ENCODE measurements around the gene FGD3.

Gene FGD3

DNA sequence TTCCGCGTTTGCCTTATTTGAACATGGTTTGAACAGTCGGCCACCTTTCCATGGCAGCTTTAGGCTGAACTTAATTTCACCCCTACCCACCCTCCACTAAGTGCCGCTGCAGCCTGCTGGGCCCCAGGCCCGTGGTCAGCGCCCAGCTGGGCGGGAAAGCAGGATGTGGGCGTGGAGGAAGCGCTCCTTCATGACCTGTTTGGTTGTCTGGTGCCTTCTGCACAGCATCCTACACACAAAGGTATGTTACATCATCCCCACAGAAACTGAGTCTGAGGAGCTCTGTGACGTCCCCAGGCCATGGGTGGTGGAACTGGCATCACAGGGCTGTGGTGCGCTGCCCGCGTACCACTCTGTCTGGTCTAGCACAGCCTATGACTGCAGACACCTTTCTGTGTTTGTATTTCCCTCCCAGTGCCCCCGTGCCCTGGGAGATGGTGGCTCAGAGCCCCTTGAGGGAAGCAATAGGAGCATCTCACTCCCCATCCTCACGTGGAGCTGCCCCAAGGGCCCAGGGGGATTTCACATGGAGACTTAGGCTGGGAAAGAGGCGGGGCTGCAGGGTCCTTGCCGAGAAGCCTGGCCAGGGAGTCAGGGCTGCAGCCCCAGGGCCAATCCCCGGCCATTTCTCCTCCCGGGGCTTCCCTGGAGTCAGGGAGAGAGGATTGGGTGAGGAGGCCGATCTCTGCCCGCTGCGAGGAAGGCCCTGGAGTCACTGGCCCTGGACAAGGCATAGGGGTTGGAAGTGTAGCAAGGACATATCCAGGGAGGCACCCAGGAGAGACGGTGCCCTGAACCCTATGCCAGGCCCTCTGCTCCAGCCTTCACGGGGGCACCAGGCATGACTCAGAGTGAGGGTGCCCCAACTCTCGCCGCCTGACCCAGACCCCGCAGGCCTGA is 73.7 kb downstream of the FGD3 start:
- TF ChIP-seq GATA2 (IDR thresholded peaks at IDR 0.05; ENCODE audit: low read depth, low read length) (no peak), GATA3 (IDR thresholded peaks at IDR 0.05; ENCODE audit: low read depth, low read length) (no peak)

- TF ChIP-seq GATA2 (IDR thresholded peaks at IDR 0.05; ENCODE audit: low read depth, low read length) (no peak), GATA3 (IDR thresholded peaks at IDR 0.05; ENCODE audit: low read depth, low read length) (no peak)
Observed at GRCh38 chr9:93022066-93022465, 74.7 kb downstream of the FGD3 start.

DNA sequence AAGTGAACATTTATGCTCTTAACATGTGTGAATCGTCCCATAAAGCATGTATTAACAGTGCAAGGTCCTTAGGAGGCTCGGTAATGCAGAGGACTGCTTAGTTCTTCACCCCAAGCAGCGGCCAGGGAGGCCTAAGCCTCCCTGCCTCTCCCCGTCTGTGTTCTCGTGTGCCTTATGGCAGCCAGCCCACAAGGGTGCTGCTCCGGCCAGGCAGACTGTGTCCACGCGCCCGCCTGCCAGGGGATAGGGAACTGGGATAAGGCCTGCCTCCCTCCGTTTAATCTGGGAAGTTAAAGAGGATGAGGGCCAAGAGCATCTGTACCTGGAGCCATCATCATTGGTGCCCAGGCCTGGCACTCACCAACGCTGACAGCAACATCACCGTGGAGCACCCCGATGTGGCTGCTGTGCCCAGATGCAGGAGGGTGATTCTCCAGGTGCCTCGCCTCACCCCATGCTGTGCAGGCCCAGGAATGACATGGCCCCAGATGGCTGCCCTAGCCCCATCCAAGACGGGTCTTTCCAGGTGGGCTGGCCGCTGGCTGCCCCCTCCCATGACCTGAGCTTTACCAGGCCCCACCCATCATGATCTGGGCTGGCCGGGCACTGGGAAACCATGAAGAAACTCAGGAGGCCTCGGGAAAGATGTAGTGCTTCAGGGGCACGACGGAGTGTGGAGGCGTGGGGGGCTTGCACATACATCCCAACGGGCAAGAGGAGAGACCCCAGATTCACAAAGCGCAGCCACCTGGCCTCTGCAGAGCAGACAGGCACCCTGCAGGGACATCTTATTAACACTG is 75.6 kb downstream of the FGD3 start:
- TF ChIP-seq GATA2 (IDR thresholded peaks at IDR 0.05; ENCODE audit: low read depth, low read length) (no peak), GATA3 (IDR thresholded peaks at IDR 0.05; ENCODE audit: low read depth, low read length) (no peak)

DNA sequence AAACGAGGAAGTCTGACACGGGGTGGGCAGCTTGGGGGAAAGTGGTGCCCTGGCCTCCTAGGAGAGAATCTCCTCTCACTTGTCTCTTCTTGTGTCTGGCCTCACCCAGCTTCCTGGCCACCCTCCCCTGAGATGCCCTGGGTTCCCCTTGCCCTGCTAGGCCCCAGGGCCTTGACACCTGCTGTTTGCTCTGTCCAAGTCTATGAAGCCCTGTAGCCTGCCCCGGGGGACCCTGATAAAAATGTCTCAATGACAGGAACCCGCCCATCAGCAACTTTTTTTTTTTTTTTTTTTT is 76.1 kb downstream of the FGD3 start:
- no peak for TF ChIP-seq GATA3 (IDR thresholded peaks at IDR 0.05; ENCODE audit: low read depth, low read length)
- no peak for TF ChIP-seq GATA2 (IDR thresholded peaks at IDR 0.05; ENCODE audit: low read depth, low read length)

DNA sequence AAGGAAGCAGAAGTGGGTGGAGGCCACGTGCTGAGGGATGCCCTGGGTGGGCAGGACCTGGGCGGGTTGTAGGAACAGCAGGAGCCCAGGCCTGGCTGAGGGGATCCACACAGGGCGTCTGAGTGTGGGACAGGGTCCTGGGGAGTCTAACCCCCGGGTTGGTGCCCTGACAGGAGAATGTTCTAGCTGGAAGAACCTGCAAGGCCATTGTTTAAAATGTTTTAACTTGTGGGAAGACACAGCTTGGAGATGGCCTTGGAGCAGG is 77.3 kb downstream of the FGD3 start:
- TF ChIP-seq GATA2 (IDR thresholded peaks at IDR 0.05; ENCODE audit: low read depth, low read length) = no peak
- TF ChIP-seq GATA3 (IDR thresholded peaks at IDR 0.05; ENCODE audit: low read depth, low read length) = no peak

GRCh38 chr9:93024986-93025630 is 77.8 kb downstream of the FGD3 start:
- TF ChIP-seq GATA2 (IDR thresholded peaks at IDR 0.05; ENCODE audit: low read depth, low read length) = no peak

- TF ChIP-seq GATA2 (IDR thresholded peaks at IDR 0.05; ENCODE audit: low read depth, low read length) = no peak
- no peak for TF ChIP-seq GATA3 (IDR thresholded peaks at IDR 0.05; ENCODE audit: low read depth, low read length)
Observed at GRCh38 chr9:93025736-93026135, 78.4 kb downstream of the FGD3 start.

DNA sequence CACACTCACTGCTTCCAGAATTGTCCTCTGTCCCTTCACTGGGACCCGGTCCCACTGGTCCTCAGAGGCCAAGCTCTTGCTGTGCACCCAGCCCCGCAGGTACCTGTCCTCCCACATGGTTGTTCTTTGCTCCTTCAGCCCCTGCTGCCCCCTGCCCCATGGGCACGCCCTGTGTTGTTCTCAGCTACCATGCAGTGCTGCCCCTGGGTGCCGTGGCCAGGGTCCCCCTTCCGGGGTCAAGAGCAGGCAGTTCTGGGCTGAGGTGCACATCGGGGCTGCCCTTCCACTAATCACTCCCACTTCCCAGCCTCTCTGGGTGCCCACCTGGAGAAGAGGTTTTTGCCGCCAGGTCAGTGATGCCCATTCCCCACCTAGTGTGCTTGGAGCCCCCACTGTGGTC is 79.3 kb downstream of the FGD3 start:
- TF ChIP-seq GATA2 (IDR thresholded peaks at IDR 0.05; ENCODE audit: low read depth, low read length) (no peak), GATA3 (IDR thresholded peaks at IDR 0.05; ENCODE audit: low read depth, low read length) (no peak)

- no peak for TF ChIP-seq GATA2 (IDR thresholded peaks at IDR 0.05; ENCODE audit: low read depth, low read length)
- no peak for TF ChIP-seq GATA3 (IDR thresholded peaks at IDR 0.05; ENCODE audit: low read depth, low read length)
Observed at GRCh38 chr9:93027750-93028149, 80.4 kb downstream of the FGD3 start.

- TF ChIP-seq GATA2 (IDR thresholded peaks at IDR 0.05; ENCODE audit: low read depth, low read length) (no peak), GATA3 (IDR thresholded peaks at IDR 0.05; ENCODE audit: low read depth, low read length) (no peak)
Observed at GRCh38 chr9:93028448-93029006, 81.2 kb downstream of the FGD3 start.

DNA sequence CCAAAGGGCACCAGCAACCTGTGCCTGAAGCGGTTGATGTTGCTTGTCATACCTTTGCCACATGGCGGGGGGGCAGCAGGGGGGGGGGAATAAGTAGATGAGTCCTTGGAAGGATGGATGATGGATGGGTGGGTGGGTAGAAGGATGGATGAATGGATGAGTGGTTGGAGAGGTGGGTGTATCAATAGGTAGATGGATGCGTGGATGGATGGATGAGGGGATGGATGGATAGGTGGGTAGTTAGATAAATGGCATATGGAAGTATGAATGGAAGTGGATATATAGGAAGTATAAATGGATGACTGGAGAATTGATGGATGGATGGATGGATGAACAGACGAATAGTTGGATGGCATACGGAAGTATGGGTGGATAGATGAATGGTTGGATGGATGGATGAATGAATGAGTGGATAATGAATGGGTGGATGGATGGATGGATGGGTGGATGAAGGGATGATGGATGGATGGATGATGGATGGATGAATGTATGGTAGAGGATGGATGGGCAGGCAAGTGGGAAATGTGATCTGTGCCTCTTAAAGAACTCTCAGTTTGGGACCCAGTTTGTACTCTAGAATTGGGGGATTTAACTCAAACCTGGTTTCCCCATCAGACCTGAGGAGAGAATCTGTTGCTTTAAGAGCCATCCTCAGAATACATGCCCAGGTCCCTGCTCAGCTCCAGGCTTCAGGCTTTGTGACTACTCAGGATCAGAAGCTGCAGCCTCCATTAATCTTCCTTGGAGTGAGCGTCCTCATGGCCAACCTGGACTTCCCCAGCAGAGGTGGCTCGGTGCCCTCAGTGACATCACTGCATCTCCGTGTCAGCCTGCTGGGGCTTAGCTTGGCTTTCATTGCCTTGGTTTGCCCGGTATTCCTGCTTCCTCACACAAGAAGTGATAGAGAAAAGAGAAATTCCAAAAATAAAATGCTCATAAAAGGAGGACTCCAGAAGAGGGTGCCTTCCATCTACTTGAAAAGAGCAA is 83.6 kb downstream of the FGD3 start:
- TF ChIP-seq GATA3 (IDR thresholded peaks at IDR 0.05; ENCODE audit: low read depth, low read length) (no peak), GATA2 (IDR thresholded peaks at IDR 0.05; ENCODE audit: low read depth, low read length) (no peak)

- no peak for TF ChIP-seq GATA2 (IDR thresholded peaks at IDR 0.05; ENCODE audit: low read depth, low read length)
- TF ChIP-seq GATA3 (IDR thresholded peaks at IDR 0.05; ENCODE audit: low read depth, low read length) = no peak
Observed at GRCh38 chr9:93031629-93032430, 84.5 kb downstream of the FGD3 start.

DNA sequence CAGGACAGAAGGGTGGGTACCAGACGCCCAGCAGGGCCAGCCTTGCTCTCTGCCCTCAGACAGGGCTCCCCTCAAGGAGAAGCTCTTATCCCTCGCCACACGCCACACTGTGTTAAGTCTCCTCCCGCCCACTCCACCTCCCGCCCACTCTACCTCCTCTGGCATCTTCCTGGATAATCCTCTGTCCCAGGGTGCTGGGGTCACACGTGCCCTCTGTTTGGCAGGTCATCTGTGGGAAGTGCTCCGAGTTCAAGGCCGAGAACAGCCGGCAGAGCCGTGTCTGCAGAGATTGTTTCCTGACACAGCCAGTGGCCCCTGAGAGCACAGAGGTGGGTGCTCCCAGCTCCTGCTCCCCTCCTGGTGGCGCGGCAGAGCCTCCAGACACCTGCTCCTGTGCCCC is 85.2 kb downstream of the FGD3 start:
- no peak for TF ChIP-seq GATA3 (IDR thresholded peaks at IDR 0.05; ENCODE audit: low read depth, low read length)
- no peak for TF ChIP-seq GATA2 (IDR thresholded peaks at IDR 0.05; ENCODE audit: low read depth, low read length)
